Right atrium auricular region (tissue), 2 donors: ENCODE measurements around the gene NIPBL. TPM values are rescaled to one million over a fixed set of nuclear protein-coding genes. Genes with fewer than 3 reads are reported as not detected.

Source experiments
- DNase-seq: peaks from one replicate; pipeline ENCODE4 v3.0.0-alpha.2; 2019; ENCODE audit warnings: low spot score
- H3K27ac ChIP-seq, 2 donors: fragments of 200-600 bp; sonication (generic); 1 replicate in 1 of 2; 2 replicates in 1 of 2; pipeline ENCODE4 v1.5.1; 2016 to 2019
- H3K27me3 ChIP-seq, 2 donors: fragments of 200-600 bp; sonication (generic); one replicate each; pipeline versions ENCODE4 v1.5.1 to v1.6.0; 2017 to 2019
- H3K36me3 ChIP-seq: fragments of 200-600 bp; sonication (generic); one replicate; pipeline ENCODE4 v1.5.1; 2016
- H3K4me1 ChIP-seq, 2 donors: fragments of 200-600 bp; sonication (generic); one replicate each; pipeline versions ENCODE4 v1.5.1 to v1.6.0; 2017 to 2019
- H3K4me3 ChIP-seq, 2 donors: fragments of 200-600 bp; sonication (generic); 1 replicate in 1 of 2; 2 replicates in 1 of 2; pipeline ENCODE4 v1.5.1; 2017 to 2019; ENCODE audit warnings: mild to moderate bottlenecking in 1 of 2, moderate library complexity in 1 of 2
- H3K9me3 ChIP-seq, 2 donors: fragments of 200-600 bp; sonication (generic); one replicate each; pipeline ENCODE4 v1.5.1; 2019
- CTCF ChIP-seq, 2 donors: fragments of 200-600 bp; sonication (generic); IDR thresholded peaks; one replicate each; pipeline ENCODE4 v1.5.1; 2019; ENCODE audit warnings: antibody characterized with exemption in 2 of 2
- total RNA-seq, 2 donors: library from RNA; depleted of rRNA; stranded (reverse); fragments of >200 nt; gene quantifications; one replicate each; pipeline ENCODE4 v1.1.0, GENCODE V29; 2016

The NIPBL gene
- total RNA-seq, 2 donors from 2014 or later, result 32.3 to 43.1 TPM

GRCh38 chr5:36943584-36943983 lies 67.0 kb downstream of the NIPBL start:
- DNase-seq, result no peak
- Histone ChIP-seq H3K27me3 (no peaks in the 10 kb centered on the region), H3K36me3 (no peaks in the 10 kb centered on the region), H3K4me3 (no peak overlapping the region), H3K9me3 (no peaks in the 10 kb centered on the region), H3K4me1 (peaks cover 0 to 39% of the 10 kb centered on the region in 2 donors), H3K27ac (no peak overlapping the region)
- TF ChIP-seq CTCF (IDR thresholded peaks at IDR 0.05), result no peak

- no peak overlapping the region for H3K27ac ChIP-seq
- DNase-seq, result no peak
- H3K4me3 ChIP-seq, result no peak overlapping the region
- H3K9me3 ChIP-seq, result no peaks in the 10 kb centered on the region
- H3K4me1 ChIP-seq, result peaks cover 0 to 39% of the 10 kb centered on the region in 2 donors
- no peaks in the 10 kb centered on the region for H3K36me3 ChIP-seq
- H3K27me3 ChIP-seq, result no peaks in the 10 kb centered on the region
- no peak for TF ChIP-seq CTCF (IDR thresholded peaks at IDR 0.05)
Measured at GRCh38 chr5:36944024-36944423, 67.5 kb downstream of the NIPBL start.

GRCh38 chr5:36944607-36945225 lies 68.1 kb downstream of the NIPBL start:
- peak; percentile 39 to 66 for TF ChIP-seq CTCF (IDR thresholded peaks at IDR 0.05)
- Histone ChIP-seq H3K36me3 (no peaks in the 10 kb centered on the region), H3K27me3 (no peaks in the 10 kb centered on the region), H3K4me1 (peaks cover 0 to 39% of the 10 kb centered on the region in 2 donors), H3K27ac (no peak overlapping the region), H3K9me3 (no peaks in the 10 kb centered on the region), H3K4me3 (no peak overlapping the region)
- no peak for DNase-seq

- Histone ChIP-seq H3K27ac (no peak overlapping the region), H3K36me3 (no peaks in the 10 kb centered on the region), H3K27me3 (no peaks in the 10 kb centered on the region), H3K4me3 (no peak overlapping the region), H3K9me3 (no peaks in the 10 kb centered on the region), H3K4me1 (peaks cover 0 to 41% of the 10 kb centered on the region in 2 donors)
- TF ChIP-seq CTCF (IDR thresholded peaks at IDR 0.05), result no peak
- DNase-seq, result no peak
Measured at GRCh38 chr5:36945687-36946086, 69.1 kb downstream of the NIPBL start.

- DNase-seq, result no peak
- Histone ChIP-seq H3K4me3 (no peak overlapping the region), H3K36me3 (no peaks in the 10 kb centered on the region), H3K9me3 (no peaks in the 10 kb centered on the region), H3K27me3 (no peaks in the 10 kb centered on the region), H3K4me1 (peaks cover 0 to 44% of the 10 kb centered on the region in 2 donors), H3K27ac (no peak overlapping the region)
- no peak for TF ChIP-seq CTCF (IDR thresholded peaks at IDR 0.05)
Measured at GRCh38 chr5:36946101-36946500, 69.5 kb downstream of the NIPBL start.

GRCh38 chr5:36948041-36948440 lies 71.5 kb downstream of the NIPBL start:
- no peak overlapping the region for H3K27ac ChIP-seq

More at GRCh38 chr5:36948041-36948440, 71.5 kb downstream of the NIPBL start:
- H3K4me1 ChIP-seq, result peaks cover 0 to 55% of the 10 kb centered on the region in 2 donors
- H3K36me3 ChIP-seq, result no peaks in the 10 kb centered on the region
- H3K27me3 ChIP-seq, result no peaks in the 10 kb centered on the region
- H3K9me3 ChIP-seq, result no peaks in the 10 kb centered on the region
- TF ChIP-seq CTCF (IDR thresholded peaks at IDR 0.05), result no peak
- H3K4me3 ChIP-seq, result no peak overlapping the region
- no peak for DNase-seq
